Stimulated activated CD4-positive, alpha-beta T cell treated with anti-CD3 and anti-CD28 coated beads, Interleukin-1b, Interleukin-23, amount 100 ng/mL, for 1 hour (primary cell): ENCODE results near the gene ACTL8.

ENCODE experiments used
- DNase-seq, 2 donors: peaks; one replicate each; pipeline ENCODE4 v3.0.0-alpha.2; 2020; ENCODE audit warnings: low read depth in 2 of 2

ACTL8 gene

DNA sequence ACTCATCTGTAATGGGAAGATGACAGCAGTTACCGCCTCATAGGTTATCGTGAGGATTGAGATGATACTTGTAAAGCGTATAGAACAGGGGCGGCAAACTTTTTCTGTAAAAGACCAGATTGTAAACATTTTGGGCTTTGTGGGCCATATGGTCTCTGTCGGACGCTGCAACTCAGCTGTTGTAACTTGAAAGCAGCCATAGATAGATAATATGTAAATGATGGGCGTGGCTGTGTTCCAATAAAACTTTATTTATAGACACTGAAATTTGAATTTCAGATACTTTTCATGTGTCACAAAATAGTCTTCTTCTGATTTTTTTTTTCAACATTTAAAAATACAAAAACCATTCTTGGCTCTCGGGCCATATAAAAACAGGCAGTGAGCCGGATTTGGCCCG, 15.8 kb downstream of the ACTL8 start:
- DNase-seq = no peak

DNA sequence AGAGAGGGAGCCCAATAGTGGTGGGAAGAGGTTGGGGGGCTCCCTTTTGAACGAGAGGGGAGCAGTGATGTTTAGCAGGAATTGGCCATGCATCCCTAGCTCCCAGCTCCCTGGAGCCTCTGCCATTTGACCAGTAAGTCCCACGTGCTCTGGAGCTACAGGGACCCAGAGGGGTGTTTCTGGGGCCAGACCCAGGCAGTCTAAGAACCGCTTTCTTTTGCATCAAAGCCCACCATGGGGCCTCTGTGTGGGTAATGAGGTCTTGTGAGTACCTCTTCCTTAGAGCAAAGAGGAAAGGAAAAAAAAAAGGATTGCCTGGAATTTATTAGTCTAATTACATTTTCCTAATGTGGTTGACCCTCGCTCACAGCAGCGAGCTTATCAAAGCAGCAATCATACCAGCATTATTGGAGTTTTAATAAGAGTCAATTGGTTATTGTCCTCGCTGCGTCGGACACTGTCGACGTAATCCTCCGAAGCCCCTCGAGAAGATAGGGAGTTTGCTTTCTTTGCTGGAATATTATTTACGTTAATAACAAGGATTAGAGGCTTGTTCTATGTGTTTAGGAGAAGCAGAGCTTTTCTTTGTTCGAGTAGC, 17.6 kb downstream of the ACTL8 start:
- DNase-seq = no peak

DNA sequence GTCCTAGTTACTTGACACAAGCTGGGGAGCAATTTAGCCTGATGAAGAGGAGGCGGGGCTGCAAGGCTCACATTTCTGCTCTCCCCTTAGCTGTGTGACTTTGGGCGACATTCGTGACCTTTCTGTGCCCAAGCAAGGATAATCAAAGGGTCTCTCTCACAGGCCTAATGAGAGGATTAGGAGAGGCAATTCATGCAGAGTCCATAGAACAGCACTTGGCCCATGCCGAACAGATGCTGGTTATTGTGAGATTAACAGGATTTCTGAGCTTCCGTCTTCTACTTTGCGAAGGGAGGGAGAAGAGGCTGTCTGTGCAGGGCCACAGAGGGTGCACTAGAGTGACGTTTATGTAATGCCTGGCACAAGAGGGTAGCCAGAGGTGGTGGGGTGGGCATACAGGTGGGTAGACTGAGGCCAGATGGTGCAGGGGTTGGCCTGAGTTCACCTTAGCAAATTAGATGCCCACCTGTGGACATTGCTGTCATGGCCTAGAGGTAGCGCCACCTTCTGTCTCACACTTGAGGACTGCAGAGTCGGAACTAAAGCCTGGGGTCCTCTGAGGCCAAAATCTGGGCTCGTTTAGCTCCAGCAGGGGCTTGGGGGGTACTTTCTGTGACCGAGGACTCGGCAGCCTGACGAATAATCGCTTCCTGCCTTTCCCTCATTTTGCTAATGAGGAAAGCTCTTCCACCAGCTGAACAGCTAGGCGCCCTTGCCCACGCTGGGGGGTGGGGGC, 18.6 kb downstream of the ACTL8 start:
- no peak for DNase-seq

DNA sequence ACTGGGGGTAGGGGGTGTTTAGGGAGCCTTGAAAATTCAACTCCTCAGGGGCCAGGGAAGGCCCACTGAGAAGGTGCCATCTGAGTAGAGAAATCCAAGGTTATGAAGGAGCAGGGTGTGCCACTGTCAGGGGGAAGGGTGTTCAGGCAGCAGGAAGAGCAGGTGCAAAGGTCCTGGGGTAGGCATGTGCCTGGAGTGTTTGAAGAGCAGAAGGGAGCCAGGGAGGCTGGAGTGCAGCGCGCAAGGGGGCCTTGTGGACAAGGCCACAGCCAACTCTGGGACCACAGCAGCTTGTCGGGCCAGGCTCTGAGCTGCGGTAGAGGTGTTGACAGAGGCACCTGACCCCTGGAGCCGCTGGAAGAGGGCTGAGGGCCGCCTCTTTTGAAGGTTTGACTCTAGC, 19.3 kb downstream of the ACTL8 start:
- DNase-seq = no peak

DNA sequence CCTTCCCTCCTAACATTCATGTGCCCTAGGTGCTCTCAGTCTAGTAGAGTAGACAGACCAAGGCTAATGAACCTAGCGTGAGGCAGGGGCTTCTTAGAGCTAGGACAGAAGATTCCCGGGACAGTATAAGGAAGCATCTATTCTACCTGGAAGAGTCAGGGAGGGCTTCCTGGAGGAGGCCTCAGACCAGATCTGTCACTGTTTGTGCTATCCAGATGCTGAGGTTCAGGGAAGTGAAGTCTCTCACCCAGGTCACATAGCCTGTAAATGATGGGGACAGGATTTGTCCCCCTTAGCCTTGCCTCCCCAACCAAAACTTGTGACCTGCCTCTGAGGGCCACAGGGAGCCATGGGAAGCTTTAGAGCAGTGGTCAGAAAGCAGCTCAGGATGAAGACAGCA, 20.7 kb downstream of the ACTL8 start:
- DNase-seq = no peak

DNA sequence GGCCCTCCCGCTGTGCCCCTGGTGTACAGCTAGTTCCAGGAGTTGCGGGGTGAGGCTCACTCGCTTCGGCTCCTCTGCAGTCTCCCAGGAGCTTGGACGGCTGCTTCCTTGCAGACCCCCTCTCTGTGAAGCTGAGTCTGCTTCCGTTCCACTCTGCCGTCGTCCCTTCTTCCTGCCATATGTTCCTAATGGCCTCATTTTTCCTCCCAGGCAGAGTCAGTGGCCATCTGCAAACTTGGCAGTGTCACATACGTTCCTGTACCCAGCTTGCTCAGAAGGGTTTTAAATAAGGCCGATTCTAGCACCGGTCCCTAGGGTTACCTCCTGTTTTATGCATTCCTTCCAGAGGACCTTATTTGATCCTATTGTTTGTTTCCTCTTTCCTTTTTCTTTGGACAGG, 21.3 kb downstream of the ACTL8 start:
- DNase-seq = no peak

DNA sequence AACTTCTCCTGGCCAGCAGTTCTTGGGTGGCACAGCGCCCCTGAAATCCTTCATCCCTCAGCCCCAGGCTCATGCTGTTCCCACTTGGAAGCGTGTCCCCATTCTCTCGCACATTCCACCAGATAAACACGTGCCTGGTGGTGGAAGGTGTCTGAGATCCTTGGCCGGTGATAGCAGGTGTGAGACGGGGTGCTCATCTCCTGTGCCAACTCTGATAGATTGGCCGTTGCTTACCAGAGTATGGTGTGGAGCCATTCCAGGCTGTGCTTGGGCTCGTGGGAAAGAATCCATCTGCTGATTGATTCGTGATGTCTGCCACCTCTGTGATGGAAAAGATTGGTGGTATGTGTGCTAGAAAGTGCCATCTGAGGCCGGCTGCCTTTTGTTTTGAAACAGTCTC, 22.2 kb downstream of the ACTL8 start:
- no peak for DNase-seq

DNA sequence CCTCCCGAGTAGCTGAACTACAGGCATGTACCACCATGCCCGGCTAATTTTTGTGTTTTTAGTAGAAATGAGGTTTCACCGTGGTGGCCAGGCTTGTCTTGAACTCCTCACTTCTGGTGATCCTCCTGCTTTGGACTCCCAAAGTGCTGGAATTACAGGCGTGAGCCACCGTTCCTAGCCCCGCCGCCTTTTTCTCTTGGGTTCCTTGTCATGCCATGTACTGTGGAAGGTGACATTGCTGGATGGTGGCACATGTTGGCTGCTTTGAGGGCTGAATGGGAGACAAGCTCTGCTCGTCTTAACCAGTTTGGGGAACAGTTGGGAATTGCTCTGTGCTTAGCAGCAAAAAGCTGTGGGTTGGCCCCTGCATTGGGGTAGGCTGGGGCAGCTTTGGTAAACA, 22.7 kb downstream of the ACTL8 start:
- no peak for DNase-seq

DNA sequence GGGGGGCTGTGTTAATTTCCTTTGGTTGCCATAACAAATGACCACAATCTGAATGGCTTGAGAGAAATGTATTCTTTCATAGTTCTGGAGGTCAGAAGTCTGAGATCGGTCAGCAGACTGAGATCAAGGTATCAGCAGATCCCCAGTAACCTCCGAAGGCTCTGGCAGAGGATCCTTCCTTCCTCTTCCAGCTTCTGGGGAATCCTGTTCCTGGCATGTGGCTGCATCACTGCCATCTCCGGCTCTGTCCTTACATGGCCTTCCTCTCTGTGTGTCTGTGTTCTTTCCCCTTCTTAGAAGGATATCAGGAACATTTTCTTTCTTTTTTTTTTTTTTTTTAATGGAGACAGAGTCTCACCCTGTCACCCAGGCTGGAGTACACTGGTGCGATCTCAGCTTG, 25.8 kb downstream of the ACTL8 start:
- DNase-seq = no peak

DNA sequence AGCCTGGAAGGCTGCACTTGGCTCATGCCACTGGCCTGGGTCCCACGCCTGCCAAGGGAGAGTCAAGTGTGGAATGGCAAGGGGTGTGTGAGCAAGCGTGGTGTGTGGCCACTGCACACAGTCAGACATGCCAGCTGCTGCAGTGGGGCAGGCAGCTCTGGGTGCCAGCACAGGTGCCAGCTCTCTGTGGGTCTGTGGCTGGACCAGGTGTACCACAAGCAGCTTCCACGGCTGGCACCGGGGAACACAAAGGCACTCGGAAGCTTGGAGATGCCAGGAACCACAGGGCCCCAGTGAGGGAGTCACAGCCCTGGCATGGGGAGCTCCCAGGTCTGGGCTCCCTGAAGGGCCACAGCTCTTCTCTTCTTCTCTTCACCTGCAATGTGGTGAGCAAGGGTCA, 34.8 kb downstream of the ACTL8 start:
- DNase-seq = no peak

DNA sequence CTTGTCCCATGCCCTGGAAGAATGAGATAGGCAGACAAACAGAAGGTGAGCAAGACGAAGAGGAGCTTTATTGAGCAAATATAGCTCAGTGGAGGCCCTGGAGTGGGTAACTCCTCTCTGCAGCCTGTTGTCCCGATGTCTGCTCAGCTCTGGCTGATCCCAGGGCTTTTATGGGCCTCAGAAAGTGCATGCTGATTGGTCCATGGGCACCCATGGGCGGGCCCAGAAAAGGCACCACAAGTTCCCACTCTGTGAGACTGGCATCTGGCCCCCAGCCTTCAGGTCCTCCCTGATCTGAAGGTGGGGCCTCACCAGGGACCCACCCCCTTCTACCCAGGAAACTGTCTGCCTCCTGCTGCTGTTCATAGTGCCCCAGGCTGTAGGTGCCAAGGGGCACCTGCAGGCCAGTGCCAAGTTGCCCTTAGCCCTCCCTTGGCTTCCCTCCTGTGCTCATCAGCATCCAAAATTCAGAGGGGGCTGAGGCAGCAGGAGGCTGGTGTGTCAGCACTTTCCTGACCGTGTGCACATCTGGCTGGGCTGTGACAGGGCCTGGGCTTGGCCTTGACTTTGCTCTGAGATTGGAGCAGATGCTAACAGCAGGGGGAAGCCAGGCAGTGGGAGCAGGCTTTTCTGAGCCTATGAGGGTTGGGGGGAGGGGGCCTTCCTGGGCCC, 35.4 kb downstream of the ACTL8 start:
- DNase-seq = no peak

DNA sequence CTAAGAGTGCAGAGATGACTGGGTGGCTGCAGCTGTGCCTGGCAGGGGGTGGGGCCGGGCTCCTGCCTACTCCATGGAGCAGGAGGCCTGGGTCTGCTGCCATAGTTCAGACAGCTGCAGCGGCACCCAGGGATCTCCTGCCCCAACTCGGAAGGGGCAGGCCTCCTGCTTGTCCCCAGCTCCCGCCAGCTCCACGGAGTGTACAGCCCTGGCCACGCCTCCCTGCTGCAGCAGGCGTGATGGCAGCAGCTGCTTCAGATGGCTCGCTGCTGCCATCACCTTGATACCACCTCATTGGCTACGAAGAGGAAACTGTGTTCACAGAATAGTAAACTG, 35.9 kb downstream of the ACTL8 start:
- no peak for DNase-seq

DNA sequence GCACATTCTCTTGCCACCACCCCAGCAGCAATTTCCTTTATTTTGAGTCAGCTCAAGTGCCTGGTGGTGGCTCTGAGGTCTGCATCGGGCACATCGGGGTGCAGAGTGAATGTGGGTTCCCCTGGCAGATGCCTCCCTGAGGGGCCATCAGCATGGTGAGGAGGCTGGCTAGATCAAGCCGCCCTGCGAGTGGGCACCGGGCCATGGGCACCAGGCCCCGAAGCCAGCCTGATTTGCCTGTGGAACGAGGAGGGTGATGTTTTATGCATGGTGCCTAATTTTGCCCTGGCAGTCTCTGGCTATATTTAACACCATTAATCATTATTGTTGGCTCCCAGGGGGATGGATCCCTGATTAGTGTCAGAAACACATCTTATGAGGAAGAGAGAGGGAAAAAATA, 36.3 kb downstream of the ACTL8 start:
- DNase-seq = no peak

DNA sequence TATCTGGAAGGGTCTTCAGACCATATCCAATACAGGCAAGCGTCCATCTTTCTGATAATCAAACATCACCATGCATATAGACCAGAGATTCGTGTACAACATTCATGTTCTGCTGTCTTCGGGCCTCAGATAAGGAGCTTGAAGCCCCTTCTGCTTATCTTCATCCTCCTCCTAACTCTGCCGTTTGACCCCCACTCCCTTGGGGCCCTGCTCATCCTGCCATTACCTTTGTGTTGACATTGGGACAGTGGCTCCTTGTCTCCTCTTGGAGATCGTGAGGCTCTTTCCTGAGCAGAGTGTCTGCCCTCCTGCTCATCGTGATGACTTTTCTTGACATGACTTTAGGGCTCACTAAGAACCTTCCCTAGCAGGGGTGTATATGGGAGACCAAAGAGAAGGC, 37.3 kb downstream of the ACTL8 start:
- no peak for DNase-seq

DNA sequence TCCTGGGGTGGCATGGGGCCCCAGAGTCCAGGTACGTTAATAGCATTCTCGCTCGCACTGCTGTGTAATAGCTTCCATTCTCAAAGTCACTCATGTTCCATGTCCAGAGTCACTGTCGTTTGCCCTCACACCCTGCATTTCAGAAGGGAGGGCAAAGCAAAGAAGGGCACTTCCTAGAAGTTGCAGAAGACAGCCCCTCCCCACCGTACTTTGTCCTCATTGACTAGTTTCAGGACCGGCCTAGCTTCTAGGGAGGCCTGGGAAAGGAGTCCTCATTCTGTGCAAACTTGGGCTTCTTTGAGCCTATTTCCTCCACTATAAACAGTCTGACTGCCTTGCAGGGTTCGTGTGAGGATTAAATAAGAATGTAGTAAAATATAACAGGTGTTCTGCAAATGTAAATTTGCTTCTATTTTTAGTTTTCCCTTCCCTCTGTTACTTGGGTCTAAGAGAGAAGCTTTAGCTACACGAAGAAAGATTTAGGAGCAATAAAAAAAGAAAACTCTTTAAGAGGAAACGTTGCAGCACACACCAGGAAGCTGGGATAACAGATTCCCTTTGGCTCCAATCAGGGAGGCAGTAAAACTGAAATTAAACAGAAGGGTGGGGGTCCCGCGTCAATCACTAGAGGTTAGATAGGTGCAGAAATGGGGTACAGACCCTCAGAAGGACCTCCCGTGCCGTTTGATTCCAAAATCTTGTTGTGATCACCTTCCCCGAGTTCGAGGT, 40.1 kb downstream of the ACTL8 start:
- no peak for DNase-seq

DNA sequence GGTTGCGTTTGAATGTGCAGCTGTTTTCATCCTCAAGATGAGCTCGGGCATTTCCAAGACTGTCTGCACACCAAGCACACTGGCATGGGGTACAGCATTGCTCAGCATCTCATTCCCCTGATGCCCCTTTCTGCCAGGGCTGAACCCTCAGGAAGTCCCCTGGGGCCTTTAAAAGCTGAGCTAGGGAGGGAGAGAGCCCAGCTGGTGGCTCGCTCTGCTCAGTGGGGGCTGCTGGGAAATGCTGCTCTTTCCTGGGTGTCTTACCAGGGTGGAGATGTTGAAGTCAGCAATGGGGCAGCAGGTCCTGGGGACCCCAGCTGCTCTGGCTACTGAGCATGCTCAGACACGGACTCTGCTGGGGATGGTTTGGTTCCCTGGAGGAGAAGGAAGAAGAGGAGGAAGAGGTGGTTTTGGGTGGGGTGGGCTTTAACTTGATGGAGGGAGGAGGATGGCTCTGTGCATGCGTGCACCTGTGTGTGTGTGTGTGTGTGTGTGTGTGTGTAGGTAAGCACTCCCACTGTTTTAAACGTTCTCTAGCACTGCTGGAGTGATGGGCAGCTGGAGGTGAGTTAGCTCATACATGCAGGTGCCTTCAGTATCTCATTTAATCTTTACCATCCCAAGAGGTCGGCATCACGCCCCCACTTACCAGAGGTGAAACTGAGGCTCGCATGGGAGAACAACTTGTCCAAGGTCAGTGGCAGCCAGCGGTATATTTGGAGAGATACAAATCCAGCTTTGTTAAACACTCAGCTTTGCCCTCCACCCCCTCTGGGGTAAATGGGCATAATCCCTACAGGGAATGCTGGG, 40.9 kb downstream of the ACTL8 start:
- no peak for DNase-seq

DNA sequence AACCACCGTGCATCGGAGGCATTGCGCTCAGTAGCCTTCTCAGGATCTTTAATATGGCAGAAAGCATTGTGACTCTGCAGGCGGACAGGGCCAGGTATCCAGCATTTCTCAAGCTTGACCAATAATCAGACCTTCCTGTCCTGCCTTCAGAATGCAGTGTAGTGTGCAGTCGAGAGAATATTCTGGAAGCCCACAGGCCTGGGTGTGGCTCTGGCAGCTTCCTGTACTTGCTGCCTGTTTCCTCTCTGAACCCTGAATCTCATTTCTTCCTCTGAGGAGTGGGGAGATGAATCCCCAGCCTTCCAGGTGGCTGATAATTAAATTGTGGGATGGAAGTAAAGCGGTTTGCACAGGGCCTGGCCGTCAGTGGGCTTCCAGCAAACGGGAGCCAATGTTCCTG, 42.3 kb downstream of the ACTL8 start:
- DNase-seq = no peak

DNA sequence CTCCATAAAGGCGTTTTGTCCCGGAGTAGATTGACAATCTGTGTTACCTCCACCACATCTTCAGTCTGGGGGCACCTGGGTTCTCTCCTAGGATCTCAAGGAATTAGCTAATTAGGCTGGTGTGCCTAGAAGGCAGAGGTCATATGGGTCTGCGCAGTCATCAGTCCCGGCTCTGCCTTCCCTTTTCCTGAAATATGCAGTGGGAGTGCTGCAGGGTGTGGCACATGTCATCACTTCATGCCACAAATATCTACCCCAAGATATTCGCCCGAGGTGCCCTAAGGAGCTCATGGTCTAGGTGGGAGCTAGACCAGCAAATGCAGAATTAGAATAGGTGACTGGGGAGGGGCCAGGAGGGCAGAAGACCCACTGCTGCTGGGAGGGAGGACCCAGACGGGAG, 42.9 kb downstream of the ACTL8 start:
- DNase-seq = no peak

DNA sequence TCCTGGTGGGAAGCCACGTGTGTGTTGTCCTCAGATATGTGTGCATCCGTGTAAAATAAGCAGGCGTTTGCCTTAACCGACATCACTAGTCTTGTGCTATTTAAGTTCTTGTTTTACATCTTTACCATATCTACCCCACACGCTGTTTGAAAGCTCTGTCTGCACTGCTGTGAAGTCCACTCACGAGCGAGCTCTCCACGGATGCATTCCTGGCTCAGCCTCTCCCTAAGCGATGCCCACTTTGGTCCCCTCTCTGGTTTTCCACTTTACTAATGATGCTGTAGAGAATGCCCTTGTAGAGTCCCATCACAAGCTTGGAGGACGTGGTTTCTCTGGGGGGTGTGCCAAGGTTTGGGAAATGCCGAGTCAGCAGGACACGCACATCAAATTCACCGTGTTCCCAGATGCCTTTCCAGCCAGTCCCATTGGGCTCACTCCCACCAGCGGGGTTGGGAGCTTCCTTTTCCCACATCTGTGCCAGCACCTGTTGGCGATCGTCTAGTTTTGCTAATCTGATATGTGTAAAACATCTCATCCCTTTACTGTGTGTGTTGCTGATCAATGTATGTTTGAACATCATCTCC, 43.8 kb downstream of the ACTL8 start:
- DNase-seq = no peak

DNA sequence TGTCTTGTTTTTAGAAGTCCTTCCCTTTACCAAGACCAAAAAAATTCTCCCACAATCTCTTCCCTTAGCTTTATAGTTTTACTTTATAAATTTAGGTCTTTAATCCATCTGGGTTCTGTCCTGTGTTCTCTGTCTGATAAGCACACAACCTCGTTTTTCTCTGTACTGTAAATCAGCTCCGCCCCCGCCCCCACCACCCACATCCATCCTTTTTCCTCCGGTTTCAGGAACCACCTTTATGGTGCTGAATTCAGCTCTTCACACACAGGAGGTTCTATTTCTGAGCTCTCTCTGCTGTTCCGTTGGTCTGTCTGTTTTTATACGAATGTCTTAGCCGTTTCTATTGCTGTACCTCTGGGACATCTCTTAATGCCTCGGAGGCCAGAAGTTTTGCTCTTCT, 44.5 kb downstream of the ACTL8 start:
- no peak for DNase-seq

DNA sequence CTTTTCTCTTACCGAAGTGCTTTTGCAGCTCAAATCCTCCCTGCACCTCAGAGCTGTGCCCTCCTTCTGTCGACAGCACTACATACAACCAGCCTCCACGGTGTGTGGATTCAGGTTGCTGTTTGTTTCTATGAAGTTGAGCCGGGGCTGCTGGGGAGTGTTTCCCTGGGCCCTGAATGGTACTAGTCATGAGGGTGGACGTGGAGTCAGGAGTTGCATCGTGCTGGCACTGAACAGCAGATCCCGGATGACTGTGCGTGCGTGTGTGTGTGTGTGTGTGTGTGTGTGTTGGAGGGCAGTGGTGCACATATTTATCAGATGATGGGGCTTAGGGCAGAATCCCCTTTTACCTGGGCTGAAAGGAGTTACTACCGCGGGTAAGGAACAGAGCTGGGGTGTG, 47.0 kb downstream of the ACTL8 start:
- no peak for DNase-seq

DNA sequence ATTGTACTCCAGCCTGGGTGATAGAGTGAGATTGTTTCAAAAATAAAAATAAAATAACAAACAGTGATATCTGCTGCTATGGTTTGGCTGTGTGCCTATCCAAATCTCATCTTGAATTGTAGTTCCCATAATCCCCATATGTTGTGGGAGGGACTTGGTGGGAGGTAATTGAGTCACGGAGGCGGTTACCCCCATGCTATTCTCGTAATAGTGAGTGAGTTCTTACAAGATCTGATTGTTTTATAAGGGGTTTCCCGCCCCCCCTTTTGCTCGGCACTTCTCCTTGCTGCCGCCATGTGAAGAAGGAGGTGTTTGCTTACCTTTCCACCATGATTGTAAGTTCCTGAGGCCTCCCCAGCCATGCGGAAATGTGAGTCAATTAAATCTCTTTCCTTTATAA, 47.8 kb downstream of the ACTL8 start:
- DNase-seq = no peak
